Activated T-cell treated with anti-CD3 and anti-CD28 coated beads, Interleukin-2, amount 50 U/mL, for 72 hours (primary cell): ENCODE data around the gene MCF2L. TPM values are rescaled to one million over a fixed set of nuclear protein-coding genes. Genes with fewer than 3 reads are reported as not detected.

Experiments used
- ATAC-seq, 2 donors: fragments of 150-1000 bp; cut with Tn5 transposase; replicated peaks in 1 of 2; 2 replicates each; pipeline ENCODE4 v1.10.0; 2021; ENCODE audit warnings: moderate library complexity in 2 of 2, mild to moderate bottlenecking in 1 of 2
- DNase-seq, 2 donors: peaks; one replicate each; pipeline ENCODE4 v3.0.0; 2021 to 2022; ENCODE audit warnings: mixed read lengths in 1 of 2
- H3K27ac Mint-ChIP-seq: one replicate; pipeline ENCODE4 v1.8.0; 2022; ENCODE audit warnings: mild to moderate bottlenecking, moderate library complexity, mixed read lengths
- H3K27me3 Mint-ChIP-seq: one replicate; pipeline ENCODE4 v1.8.0; 2022; ENCODE audit warnings: low read depth, mixed read lengths
- H3K36me3 Mint-ChIP-seq, 2 donors: one replicate each; pipeline ENCODE4 v1.8.0; 2022; ENCODE audit warnings: mixed read lengths in 2 of 2, mild to moderate bottlenecking in 1 of 2; ENCODE audit not compliant: insufficient read depth in 2 of 2
- H3K4me1 Mint-ChIP-seq: one replicate; pipeline ENCODE4 v1.8.0; 2022; ENCODE audit warnings: low read depth, mixed read lengths
- H3K4me3 Mint-ChIP-seq, 2 donors: one replicate each; pipeline ENCODE4 v1.8.0; 2022; ENCODE audit warnings: mild to moderate bottlenecking in 2 of 2, mixed read lengths in 2 of 2, moderate library complexity in 2 of 2
- H3K9me3 Mint-ChIP-seq, 2 donors: one replicate each; pipeline ENCODE4 v1.8.0; 2022; ENCODE audit warnings: mixed read lengths in 2 of 2
- total RNA-seq, 2 donors: library from RNA; stranded (reverse); gene quantifications; one replicate each; pipeline ENCODE4 v1.2.3, GENCODE V29; 2022

Gene MCF2L
- total RNA-seq, 2 donors from 2014 or later: 9.6 to 11.8 TPM

GRCh38 chr13:112994781-112995355, 25.9 kb downstream of the MCF2L start:
- H3K27ac Mint-ChIP-seq: no peak overlapping the region

DNA sequence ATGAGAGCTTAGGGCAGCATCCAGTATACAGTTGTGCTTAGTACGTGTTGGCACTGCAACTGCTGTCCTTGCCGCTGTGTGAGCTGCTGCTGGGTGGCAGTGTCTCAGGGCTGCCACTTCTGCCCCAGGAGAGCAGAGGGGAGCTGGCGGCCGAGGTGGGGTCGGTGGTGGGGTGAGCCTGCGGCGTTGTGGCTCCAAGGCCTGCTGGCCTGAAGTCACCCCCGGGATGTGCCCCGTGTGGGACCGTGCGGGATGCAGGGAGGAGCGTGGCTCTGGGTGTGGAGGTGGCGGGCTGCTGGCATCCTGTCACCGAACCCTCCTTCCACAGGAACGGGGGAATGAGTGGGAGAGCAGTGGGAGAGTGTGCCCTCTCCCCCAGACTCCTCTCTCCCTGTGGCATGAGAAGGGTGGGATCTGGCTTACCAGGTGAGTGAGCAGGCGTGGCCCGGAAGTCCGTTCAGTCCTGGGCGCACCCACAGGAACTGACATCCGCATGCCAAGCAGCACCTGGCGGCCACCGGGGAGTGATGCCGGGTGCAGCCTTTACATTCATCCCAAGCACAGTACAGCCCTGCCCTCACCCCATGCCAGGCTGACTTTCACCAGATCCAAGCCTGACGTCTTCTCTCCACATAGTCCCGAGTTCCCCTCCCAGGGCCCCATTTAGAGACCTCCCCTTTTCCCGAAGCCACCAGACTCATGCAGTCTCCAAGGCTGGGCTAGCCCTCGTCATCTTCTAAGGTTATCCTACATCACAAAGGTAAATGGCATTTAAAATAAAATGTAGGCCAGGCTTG, 26.6 kb downstream of the MCF2L start:
- no peak for ATAC-seq

More at GRCh38 chr13:112994781-112995355, 25.9 kb downstream of the MCF2L start:
- Mint-ChIP-seq H3K27me3 (no peaks in the 10 kb centered on the region), H3K36me3 (no peaks in the 10 kb centered on the region), H3K4me3 (no peak overlapping the region), H3K4me1 (no peaks in the 10 kb centered on the region), H3K9me3 (no peaks in the 10 kb centered on the region)
- no peak for ATAC-seq
- DNase-seq: no peak

GRCh38 chr13:112996671-112997091, 27.7 kb downstream of the MCF2L start:
- Mint-ChIP-seq H3K4me3 (no peak overlapping the region), H3K9me3 (no peaks in the 10 kb centered on the region), H3K27me3 (no peaks in the 10 kb centered on the region), H3K36me3 (no peaks in the 10 kb centered on the region), H3K27ac (no peak overlapping the region), H3K4me1 (peaks cover 5% of the 10 kb centered on the region)
- ATAC-seq (no peak), DNase-seq (no peak)

More for the DNA sequence above, 26.6 kb downstream of the MCF2L start:
- Mint-ChIP-seq H3K9me3 (no peaks in the 10 kb centered on the region), H3K4me3 (no peak overlapping the region), H3K36me3 (no peaks in the 10 kb centered on the region), H3K27ac (no peak overlapping the region), H3K27me3 (no peaks in the 10 kb centered on the region), H3K4me1 (no peaks in the 10 kb centered on the region)
- DNase-seq: no peak

- H3K27ac Mint-ChIP-seq: no peak overlapping the region
- no peak overlapping the region for H3K4me3 Mint-ChIP-seq
- no peaks in the 10 kb centered on the region for H3K9me3 Mint-ChIP-seq
- ATAC-seq (no peak), DNase-seq (no peak)
- H3K36me3 Mint-ChIP-seq: no peaks in the 10 kb centered on the region
- no peaks in the 10 kb centered on the region for H3K27me3 Mint-ChIP-seq
- peaks cover 5% of the 10 kb centered on the region for H3K4me1 Mint-ChIP-seq
Measured at GRCh38 chr13:112997188-112998130, 28.4 kb downstream of the MCF2L start.

GRCh38 chr13:112998521-112999280, 29.7 kb downstream of the MCF2L start:
- ATAC-seq: no peak
- Mint-ChIP-seq H3K4me1 (peaks cover 5% of the 10 kb centered on the region), H3K36me3 (no peaks in the 10 kb centered on the region), H3K4me3 (no peak overlapping the region), H3K27ac (no peak overlapping the region), H3K9me3 (no peaks in the 10 kb centered on the region), H3K27me3 (no peaks in the 10 kb centered on the region)
- DNase-seq: no peak

DNA sequence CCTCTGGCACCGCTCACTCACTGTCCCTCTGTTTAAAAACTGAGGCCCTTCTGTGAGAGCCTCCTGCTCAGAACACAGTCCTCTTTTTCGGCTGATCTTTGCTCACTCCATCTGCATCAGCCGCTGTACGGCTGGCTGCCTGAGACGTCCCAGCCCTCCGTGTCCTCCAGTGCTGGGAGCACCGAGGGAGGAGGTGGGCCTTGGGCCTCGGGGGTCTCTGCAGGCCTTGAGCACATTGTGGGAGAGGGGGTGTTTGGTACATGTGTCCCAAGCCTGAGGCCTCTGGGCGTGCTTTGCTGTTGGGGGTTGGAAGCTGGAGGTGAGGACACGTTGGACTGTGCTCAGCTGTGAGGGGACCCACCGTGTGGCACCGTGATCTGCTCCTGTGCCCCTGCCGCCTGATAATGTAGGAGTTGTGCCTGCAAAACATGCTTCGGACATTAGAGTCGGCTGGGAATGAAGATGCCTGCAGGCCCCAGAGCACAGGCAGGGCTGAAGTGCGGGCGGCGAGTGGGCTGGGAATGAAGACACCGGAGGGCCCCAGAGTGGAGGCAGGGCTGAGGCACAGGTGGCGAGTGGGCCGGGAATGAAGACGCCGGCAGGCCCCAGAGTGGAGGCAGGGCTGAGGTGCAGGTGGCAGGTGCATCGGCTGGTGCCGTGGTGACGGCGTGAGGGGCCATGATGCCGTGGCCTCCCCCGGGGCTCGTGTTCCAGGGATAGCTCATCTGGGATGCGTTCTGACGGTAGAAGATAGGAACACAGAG, 30.6 kb downstream of the MCF2L start:
- no peak overlapping the region for H3K27ac Mint-ChIP-seq
- H3K4me1 Mint-ChIP-seq: peaks cover 5% of the 10 kb centered on the region
- H3K9me3 Mint-ChIP-seq: no peaks in the 10 kb centered on the region
- no peaks in the 10 kb centered on the region for H3K36me3 Mint-ChIP-seq
- no peaks in the 10 kb centered on the region for H3K27me3 Mint-ChIP-seq
- H3K4me3 Mint-ChIP-seq: no peak overlapping the region
- DNase-seq (no peak), ATAC-seq (no peak)

- Mint-ChIP-seq H3K27me3 (no peaks in the 10 kb centered on the region), H3K36me3 (peaks cover 0 to 2% of the 10 kb centered on the region in 2 donors), H3K27ac (no peak overlapping the region), H3K9me3 (peaks cover 0 to 6% of the 10 kb centered on the region in 2 donors), H3K4me3 (no peak overlapping the region), H3K4me1 (peaks cover 14% of the 10 kb centered on the region)
- DNase-seq (no peak), ATAC-seq (no peak)
Measured at GRCh38 chr13:113000575-113000974, 31.6 kb downstream of the MCF2L start.

- Mint-ChIP-seq H3K4me3 (peak overlapping the region in 1 of 2 donors; percentile 1), H3K36me3 (peaks cover 0 to 2% of the 10 kb centered on the region in 2 donors), H3K27me3 (no peaks in the 10 kb centered on the region), H3K9me3 (peaks cover 0 to 6% of the 10 kb centered on the region in 2 donors), H3K27ac (no peak overlapping the region), H3K4me1 (peaks cover 14% of the 10 kb centered on the region)
- DNase-seq (no peak), ATAC-seq (peak in 1 of 2 donors; percentile 24)
Measured at GRCh38 chr13:113001241-113002140, 32.5 kb downstream of the MCF2L start.

GRCh38 chr13:113002206-113002912, 33.3 kb downstream of the MCF2L start:
- Mint-ChIP-seq H3K27me3 (no peaks in the 10 kb centered on the region), H3K36me3 (peaks cover 0 to 2% of the 10 kb centered on the region in 2 donors), H3K9me3 (peaks cover 0 to 6% of the 10 kb centered on the region in 2 donors), H3K4me1 (peaks cover 14% of the 10 kb centered on the region), H3K4me3 (no peak overlapping the region), H3K27ac (no peak overlapping the region)
- no peak for ATAC-seq
- DNase-seq: no peak

DNA sequence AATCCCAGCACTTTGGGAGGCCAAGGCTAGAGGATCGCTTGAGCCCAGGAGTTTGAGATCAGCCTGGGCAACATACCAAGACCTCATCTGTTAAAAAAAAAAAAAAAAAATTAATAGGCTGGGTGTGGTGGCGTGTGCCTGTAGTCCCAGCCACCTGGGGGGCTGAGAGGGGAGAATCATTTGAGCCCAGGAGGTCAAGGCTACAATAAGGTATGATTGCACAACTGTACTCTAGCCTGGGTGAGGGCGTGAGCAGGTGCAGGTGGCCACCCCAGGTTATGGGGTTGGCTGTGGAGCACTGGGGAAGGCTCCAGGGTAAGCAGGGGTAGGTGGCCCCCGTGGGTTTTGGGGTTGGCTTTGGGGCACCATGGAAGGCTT, 33.9 kb downstream of the MCF2L start:
- Mint-ChIP-seq H3K4me1 (peaks cover 14% of the 10 kb centered on the region), H3K27me3 (no peaks in the 10 kb centered on the region), H3K27ac (no peak overlapping the region), H3K4me3 (no peak overlapping the region), H3K9me3 (peaks cover 0 to 6% of the 10 kb centered on the region in 2 donors), H3K36me3 (peaks cover 0 to 2% of the 10 kb centered on the region in 2 donors)
- ATAC-seq (no peak), DNase-seq (no peak)

- peaks cover 14% of the 10 kb centered on the region for H3K4me1 Mint-ChIP-seq
- H3K9me3 Mint-ChIP-seq: peaks cover 0 to 6% of the 10 kb centered on the region in 2 donors
- no peak for DNase-seq
- H3K36me3 Mint-ChIP-seq: peaks cover 0 to 2% of the 10 kb centered on the region in 2 donors
- ATAC-seq: no peak
- no peak overlapping the region for H3K4me3 Mint-ChIP-seq
- H3K27ac Mint-ChIP-seq: no peak overlapping the region
- no peaks in the 10 kb centered on the region for H3K27me3 Mint-ChIP-seq
Measured at GRCh38 chr13:113004126-113004525, 35.1 kb downstream of the MCF2L start.
